ENCODE data around the gene PAPLN. TPM values are rescaled to one million over a fixed set of nuclear protein-coding genes. Genes with fewer than 3 reads are reported as not detected.
A peak's percentile ranks its signal among the peaks of the same experiment; 100 is the strongest.

The PAPLN gene
- polyA plus RNA-seq, 3 donors: 0.58 to 2.8 (median 0.73) TPM

DNA sequence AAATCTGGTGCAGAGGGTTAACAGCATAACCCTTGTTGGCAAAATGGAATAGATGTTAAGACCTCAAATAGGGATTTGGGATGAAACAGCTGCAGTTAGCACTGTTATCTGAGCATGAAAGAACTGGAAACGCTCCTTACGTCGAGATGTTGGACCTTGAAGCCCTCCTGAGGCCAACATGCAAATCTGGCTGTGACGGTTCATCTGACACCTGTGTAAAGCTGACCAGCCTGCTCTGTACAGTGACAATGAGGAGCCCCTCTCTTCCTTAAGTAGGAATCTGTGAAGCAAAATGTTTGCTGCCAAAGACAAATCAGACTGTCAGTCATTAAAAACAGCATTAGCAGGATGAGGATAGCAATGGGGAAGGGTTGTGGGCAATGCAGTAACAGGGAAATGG, 36.5 kb downstream of the PAPLN start:
- H3K4me1 Mint-ChIP-seq: peaks cover 17% of the 10 kb centered on the region
- WGBS (ENCODE audit: insufficient coverage): 100% methylated on average over 4 of the region's 4 CpGs
- H3K27me3 Mint-ChIP-seq (ENCODE audit: low read depth in 3 of 3): peaks cover 3 to 13% (median 8%) of the 10 kb centered on the region in 3 donors
- no peak overlapping the region for H3K27ac ChIP-seq (ENCODE audit: low read depth in 1 of 2, low read length in 2 of 2)
- H3K27ac Mint-ChIP-seq: no peak overlapping the region
- no peaks in the 10 kb centered on the region for H3K79me2 ChIP-seq (ENCODE audit: insufficient read depth, low read length)
- H3K9me3 Mint-ChIP-seq: no peaks in the 10 kb centered on the region
- H3K4me1 ChIP-seq (ENCODE audit: control insufficient read depth in 1 of 2, insufficient read depth in 2 of 2, low read length in 2 of 2): peaks cover 9 to 16% of the 10 kb centered on the region in 2 donors
- H3K36me3 Mint-ChIP-seq: peaks cover 61 to 68% of the 10 kb centered on the region in 2 donors
- intact Hi-C loops (cut with micrococcal nuclease): loop anchor here in 1 of 2 donors (2.0 kb wide), 1 partner anchor 67 kb away; no protein-coding TSS in a partner anchor
- no peak overlapping the region for H3K4me3 Mint-ChIP-seq
- H3K4me2 ChIP-seq (replicated peaks; ENCODE audit: extremely low read depth, low read length, poor library complexity, severe bottlenecking): no peak overlapping the region
- no peaks in the 10 kb centered on the region for H3K27me3 ChIP-seq (ENCODE audit: control insufficient read depth in 2 of 2, insufficient read depth in 2 of 2, low read length in 2 of 2)
- peaks cover 50 to 70% of the 10 kb centered on the region in 2 donors for H3K36me3 ChIP-seq (replicated peaks in 1 of 2; ENCODE audit: control insufficient read depth in 1 of 2, insufficient read depth in 2 of 2, low read length in 2 of 2)
- no peak overlapping the region for H3K4me3 ChIP-seq (replicated peaks in 1 of 3; ENCODE audit: low read depth in 2 of 3, low read length in 3 of 3)
- H3K9ac ChIP-seq (ENCODE audit: insufficient read depth, low read length, poor library complexity, severe bottlenecking): no peak overlapping the region
- TF ChIP-seq, protein P1, sequence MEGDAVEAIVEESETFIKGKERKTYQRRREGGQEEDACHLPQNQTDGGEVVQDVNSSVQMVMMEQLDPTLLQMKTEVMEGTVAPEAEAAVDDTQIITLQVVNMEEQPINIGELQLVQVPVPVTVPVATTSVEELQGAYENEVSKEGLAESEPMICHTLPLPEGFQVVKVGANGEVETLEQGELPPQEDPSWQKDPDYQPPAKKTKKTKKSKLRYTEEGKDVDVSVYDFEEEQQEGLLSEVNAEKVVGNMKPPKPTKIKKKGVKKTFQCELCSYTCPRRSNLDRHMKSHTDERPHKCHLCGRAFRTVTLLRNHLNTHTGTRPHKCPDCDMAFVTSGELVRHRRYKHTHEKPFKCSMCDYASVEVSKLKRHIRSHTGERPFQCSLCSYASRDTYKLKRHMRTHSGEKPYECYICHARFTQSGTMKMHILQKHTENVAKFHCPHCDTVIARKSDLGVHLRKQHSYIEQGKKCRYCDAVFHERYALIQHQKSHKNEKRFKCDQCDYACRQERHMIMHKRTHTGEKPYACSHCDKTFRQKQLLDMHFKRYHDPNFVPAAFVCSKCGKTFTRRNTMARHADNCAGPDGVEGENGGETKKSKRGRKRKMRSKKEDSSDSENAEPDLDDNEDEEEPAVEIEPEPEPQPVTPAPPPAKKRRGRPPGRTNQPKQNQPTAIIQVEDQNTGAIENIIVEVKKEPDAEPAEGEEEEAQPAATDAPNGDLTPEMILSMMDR (IDR thresholded peaks at IDR 0.05): no peak
- H3K9me3 ChIP-seq (replicated peaks in 1 of 2; ENCODE audit: control insufficient read depth in 1 of 2, insufficient read depth in 1 of 2, low read length in 2 of 2): no peaks in the 10 kb centered on the region
- H2AFZ ChIP-seq (ENCODE audit: insufficient read depth, low read depth, low read length, poor library complexity, severe bottlenecking): no peak overlapping the region
- DNase-seq: no peak
- peaks cover 82% of the 10 kb centered on the region for H4K20me1 ChIP-seq (ENCODE audit: insufficient read depth, low read length)

DNA sequence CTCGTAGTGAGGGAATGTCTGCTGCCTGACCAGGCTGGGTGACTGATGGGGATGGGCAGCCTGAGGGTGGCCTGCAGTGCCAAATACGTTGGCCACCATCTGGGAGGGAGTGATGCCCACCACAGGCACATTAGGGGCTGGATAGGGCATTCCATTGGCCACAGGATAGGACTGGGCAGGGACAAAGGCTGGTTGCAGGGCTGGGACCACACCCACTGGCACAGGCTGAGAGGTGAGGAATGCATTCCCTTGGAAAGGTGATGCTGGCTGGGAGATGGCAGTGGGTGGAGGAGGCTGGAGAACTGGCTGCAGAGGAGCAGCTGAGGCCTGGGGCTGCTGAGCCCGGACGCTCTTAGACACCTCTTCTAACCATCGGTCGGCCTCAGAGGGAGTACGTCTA, 39.5 kb downstream of the PAPLN start:
- no peak overlapping the region for H3K4me3 Mint-ChIP-seq
- no peak overlapping the region for H2AFZ ChIP-seq (ENCODE audit: insufficient read depth, low read depth, low read length, poor library complexity, severe bottlenecking)
- H3K4me1 Mint-ChIP-seq: peaks cover under 1% of the 10 kb centered on the region
- no peak for DNase-seq
- no peaks in the 10 kb centered on the region for H3K79me2 ChIP-seq (ENCODE audit: insufficient read depth, low read length)
- intact Hi-C loops (cut with micrococcal nuclease): no loop called here
- peak overlapping the region in 1 of 7 donors; percentile 72 for H3K27ac Mint-ChIP-seq
- H3K27me3 ChIP-seq (ENCODE audit: control insufficient read depth in 2 of 2, insufficient read depth in 2 of 2, low read length in 2 of 2): no peaks in the 10 kb centered on the region
- H4K20me1 ChIP-seq (ENCODE audit: insufficient read depth, low read length): peaks cover 86% of the 10 kb centered on the region
- no peak overlapping the region for H3K27ac ChIP-seq (ENCODE audit: low read depth in 1 of 2, low read length in 2 of 2)
- H3K9ac ChIP-seq (ENCODE audit: insufficient read depth, low read length, poor library complexity, severe bottlenecking): no peak overlapping the region
- TF ChIP-seq, protein P1 (IDR thresholded peaks at IDR 0.05): no peak
- no peak overlapping the region for H3K4me3 ChIP-seq (replicated peaks in 1 of 3; ENCODE audit: low read depth in 2 of 3, low read length in 3 of 3)
- peaks cover 82 to 94% of the 10 kb centered on the region in 2 donors for H3K36me3 Mint-ChIP-seq
- 94% methylated on average over 7 of the region's 7 CpGs for WGBS (ENCODE audit: insufficient coverage)
- no peaks in the 10 kb centered on the region for H3K9me3 Mint-ChIP-seq
- peaks cover 0 to 3% (median 0%) of the 10 kb centered on the region in 3 donors for H3K27me3 Mint-ChIP-seq (ENCODE audit: low read depth in 3 of 3)
- no peak overlapping the region for H3K4me2 ChIP-seq (replicated peaks; ENCODE audit: extremely low read depth, low read length, poor library complexity, severe bottlenecking)
- H3K9me3 ChIP-seq (replicated peaks in 1 of 2; ENCODE audit: control insufficient read depth in 1 of 2, insufficient read depth in 1 of 2, low read length in 2 of 2): no peaks in the 10 kb centered on the region
- H3K4me1 ChIP-seq (ENCODE audit: control insufficient read depth in 1 of 2, insufficient read depth in 2 of 2, low read length in 2 of 2): no peaks in the 10 kb centered on the region
- H3K36me3 ChIP-seq (replicated peaks in 1 of 2; ENCODE audit: control insufficient read depth in 1 of 2, insufficient read depth in 2 of 2, low read length in 2 of 2): peaks cover 76 to 100% of the 10 kb centered on the region in 2 donors
